ENCODE measurements around the gene SLC26A6.

Gene SLC26A6

GRCh38 chr3:48660800-48661400, 25.6 kb upstream of the SLC26A6 start:
- DNase-seq (ENCODE audit: low spot score) = no peak

GRCh38 chr3:48656841-48657281, 21.6 kb upstream of the SLC26A6 start:
- no peak for DNase-seq (ENCODE audit: low spot score)

GRCh38 chr3:48656061-48656840, 21.0 kb upstream of the SLC26A6 start:
- DNase-seq (ENCODE audit: low spot score) = peak; percentile 74

- DNase-seq (ENCODE audit: low spot score) = no peak
Observed at GRCh38 chr3:48655606-48656005, 20.3 kb upstream of the SLC26A6 start.

- DNase-seq (ENCODE audit: low spot score) = no peak
Observed at GRCh38 chr3:48655063-48655462, 19.8 kb upstream of the SLC26A6 start.

- DNase-seq (ENCODE audit: low spot score) = no peak
Observed at GRCh38 chr3:48652923-48653715, 17.9 kb upstream of the SLC26A6 start.

GRCh38 chr3:48651771-48652170, 16.5 kb upstream of the SLC26A6 start:
- DNase-seq (ENCODE audit: low spot score) = no peak

GRCh38 chr3:48650723-48651122, 15.5 kb upstream of the SLC26A6 start:
- no peak for DNase-seq (ENCODE audit: low spot score)

GRCh38 chr3:48648188-48648850, 13.1 kb upstream of the SLC26A6 start:
- no peak for DNase-seq (ENCODE audit: low spot score)

GRCh38 chr3:48647714-48648113, 12.5 kb upstream of the SLC26A6 start:
- DNase-seq (ENCODE audit: low spot score) = no peak

- DNase-seq (ENCODE audit: low spot score) = no peak
Observed at GRCh38 chr3:48644898-48645760, 9.9 kb upstream of the SLC26A6 start.

GRCh38 chr3:48642605-48643004, 7.3 kb upstream of the SLC26A6 start:
- no peak for DNase-seq (ENCODE audit: low spot score)

- no peak for DNase-seq (ENCODE audit: low spot score)
Observed at GRCh38 chr3:48641396-48641795, 6.1 kb upstream of the SLC26A6 start.

GRCh38 chr3:48639944-48640606, 4.8 kb upstream of the SLC26A6 start:
- DNase-seq (ENCODE audit: low spot score) = no peak

GRCh38 chr3:48637305-48637704, 2.0 kb upstream of the SLC26A6 start:
- DNase-seq (ENCODE audit: low spot score) = no peak

- no peak for DNase-seq (ENCODE audit: low spot score)
Observed at GRCh38 chr3:48636149-48636655, 941 bp upstream of the SLC26A6 start.

GRCh38 chr3:48634661-48635221, 520 bp downstream of the SLC26A6 start:
- DNase-seq (ENCODE audit: low spot score) = peak; percentile 44

- DNase-seq (ENCODE audit: low spot score) = no peak
Observed at GRCh38 chr3:48633743-48634142, 1.5 kb downstream of the SLC26A6 start.

- no peak for DNase-seq (ENCODE audit: low spot score)
Observed at GRCh38 chr3:48633256-48633655, 2.0 kb downstream of the SLC26A6 start.

All from NAMALWA (cell line).